Large intestine (tissue), 3 donors: ENCODE results near the gene ME3. TPM values are rescaled to one million over a fixed set of nuclear protein-coding genes. Genes with fewer than 3 reads are reported as not detected.

Experiments
- DNase-seq, 2 donors: peaks; one replicate each; pipeline versions ENCODE4 v3.0.0 to v3.0.0-alpha.2; 2013
- H3K27ac ChIP-seq: one replicate; pipeline ENCODE4 v1.5.1; 2013; ENCODE audit warnings: low read length
- H3K27me3 ChIP-seq: 2 replicates; pipeline ENCODE4 v1.6.1; 2013; ENCODE audit warnings: low read length; ENCODE audit not compliant: control insufficient read depth, insufficient read depth
- H3K36me3 ChIP-seq: 2 replicates; pipeline ENCODE4 v1.6.1; 2013; ENCODE audit warnings: low read length; ENCODE audit not compliant: control insufficient read depth, insufficient read depth
- H3K4me1 ChIP-seq: one replicate; pipeline ENCODE4 v1.6.1; 2013; ENCODE audit warnings: low read length; ENCODE audit not compliant: control insufficient read depth, insufficient read depth
- H3K4me3 ChIP-seq: one replicate; pipeline ENCODE4 v1.5.1; 2013; ENCODE audit warnings: low read length
- H3K9me3 ChIP-seq: one replicate; pipeline ENCODE4 v1.6.1; 2013; ENCODE audit warnings: mild to moderate bottlenecking, low read depth, low read length, moderate library complexity; ENCODE audit not compliant: control insufficient read depth
- WGBS: methylation state at CpG from one replicate; pipeline ENCODE4 v1.1.5; 2013; ENCODE audit warnings: low lambda C conversion rate; ENCODE audit not compliant: insufficient coverage; 5-methylcytosine and 5-hydroxymethylcytosine counted together
- polyA plus RNA-seq: library from polyadenylated mRNA; unstranded; fragments of 120-200 nt; gene quantifications from one replicate; pipeline ENCODE4 v1.2.1, GENCODE V29; 2013

Gene ME3
- polyA plus RNA-seq, 1 donor, result 25.0 TPM

DNA sequence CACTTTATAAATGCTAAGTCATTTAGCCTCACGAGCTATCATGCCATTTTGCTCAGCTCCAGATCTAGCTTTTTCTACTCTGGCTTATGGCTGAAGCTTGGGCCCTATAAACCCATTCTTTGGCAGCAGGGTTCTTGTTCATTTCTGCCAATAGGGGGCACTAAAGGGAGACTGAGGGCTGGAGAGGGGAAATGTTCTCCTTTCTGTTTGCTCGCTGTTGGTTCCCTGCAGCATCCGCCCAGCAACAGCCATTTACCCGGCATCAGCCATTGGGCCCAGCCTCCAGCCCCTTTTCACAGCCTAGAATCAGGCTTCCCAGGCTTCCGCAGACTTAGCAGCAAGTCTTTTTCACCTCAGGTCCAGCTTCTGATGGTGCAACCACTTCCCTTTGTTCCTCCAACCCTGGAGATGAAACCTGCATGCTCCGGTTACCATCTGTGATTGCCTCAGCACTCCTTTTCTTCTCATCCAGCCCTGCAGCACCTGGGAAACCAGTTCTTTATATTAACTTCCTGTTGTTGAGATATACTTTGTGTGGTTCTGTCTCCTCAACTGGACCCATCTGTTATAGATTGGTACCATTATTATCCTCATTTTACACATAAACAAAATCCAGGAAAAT, 4.2 kb upstream of the ME3 start:
- no peaks in the 10 kb centered on the region for H3K27me3 ChIP-seq
- DNase-seq, result no peak
- no peak overlapping the region for H3K27ac ChIP-seq
- no peaks in the 10 kb centered on the region for H3K36me3 ChIP-seq
- no peaks in the 10 kb centered on the region for H3K4me1 ChIP-seq
- 100% methylated on average over 1 of the region's 6 CpGs for WGBS
- no peaks in the 10 kb centered on the region for H3K9me3 ChIP-seq
- no peak overlapping the region for H3K4me3 ChIP-seq

DNA sequence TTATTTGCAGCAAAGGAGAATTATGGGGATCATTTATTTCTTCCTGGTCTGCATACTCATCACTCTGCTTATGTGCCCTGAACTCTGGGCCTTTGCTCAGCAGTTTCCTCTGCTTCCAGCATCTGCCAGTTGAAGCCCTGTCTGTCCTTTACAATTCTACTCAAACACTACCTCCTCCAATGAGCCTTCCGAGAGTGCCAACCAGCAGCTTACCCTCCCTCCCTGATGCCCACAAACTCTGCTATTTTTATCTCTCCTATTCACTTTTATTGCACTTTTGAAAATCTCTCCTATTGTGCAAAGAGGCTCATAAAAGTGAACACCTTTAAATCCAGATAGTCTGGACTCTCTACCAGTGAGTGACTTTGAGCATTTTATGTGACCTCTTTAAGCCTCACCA, 3.6 kb upstream of the ME3 start:
- Histone ChIP-seq H3K27ac (no peak overlapping the region), H3K4me1 (no peaks in the 10 kb centered on the region), H3K4me3 (no peak overlapping the region), H3K36me3 (no peaks in the 10 kb centered on the region), H3K9me3 (no peaks in the 10 kb centered on the region), H3K27me3 (no peaks in the 10 kb centered on the region)
- peak in 1 of 2 donors; percentile 23 for DNase-seq
- no CpG with 5 or more reads among the region's 1 CpG for WGBS

GRCh38 chr11:86675017-86675416, 2.6 kb upstream of the ME3 start:
- no peak overlapping the region for H3K4me3 ChIP-seq
- DNase-seq, result no peak
- H3K27me3 ChIP-seq, result no peaks in the 10 kb centered on the region
- WGBS, result no CpG with 5 or more reads among the region's 2 CpGs
- H3K36me3 ChIP-seq, result no peaks in the 10 kb centered on the region
- no peaks in the 10 kb centered on the region for H3K4me1 ChIP-seq
- no peaks in the 10 kb centered on the region for H3K9me3 ChIP-seq
- no peak overlapping the region for H3K27ac ChIP-seq

GRCh38 chr11:86673872-86674750, 1.7 kb upstream of the ME3 start:
- 78% methylated on average over 4 of the region's 6 CpGs for WGBS
- Histone ChIP-seq H3K27ac (no peak overlapping the region), H3K4me1 (no peaks in the 10 kb centered on the region), H3K4me3 (no peak overlapping the region), H3K9me3 (no peaks in the 10 kb centered on the region), H3K27me3 (no peaks in the 10 kb centered on the region), H3K36me3 (no peaks in the 10 kb centered on the region)
- DNase-seq, result no peak

- Histone ChIP-seq H3K4me1 (no peaks in the 10 kb centered on the region), H3K27ac (no peak overlapping the region), H3K27me3 (no peaks in the 10 kb centered on the region), H3K9me3 (no peaks in the 10 kb centered on the region), H3K36me3 (no peaks in the 10 kb centered on the region), H3K4me3 (no peak overlapping the region)
- no peak for DNase-seq
- WGBS, result no CpG with 5 or more reads among the region's 8 CpGs
These were observed 833 bp upstream of the ME3 start for GRCh38 chr11:86673055-86673843.

- Histone ChIP-seq H3K4me3 (peak overlapping the region; percentile 87), H3K27me3 (no peaks in the 10 kb centered on the region), H3K9me3 (no peaks in the 10 kb centered on the region), H3K4me1 (no peaks in the 10 kb centered on the region), H3K27ac (peak overlapping the region; percentile 76), H3K36me3 (no peaks in the 10 kb centered on the region)
- WGBS, result no CpG with 5 or more reads among the region's 33 CpGs
- no peak for DNase-seq
These were observed 847 bp downstream of the ME3 start for GRCh38 chr11:86671531-86672006.

- WGBS, result 71% methylated on average over 1 of the region's 3 CpGs
- Histone ChIP-seq H3K36me3 (no peaks in the 10 kb centered on the region), H3K27me3 (no peaks in the 10 kb centered on the region), H3K9me3 (no peaks in the 10 kb centered on the region), H3K27ac (no peak overlapping the region), H3K4me1 (no peaks in the 10 kb centered on the region), H3K4me3 (peak overlapping the region; percentile 87)
- DNase-seq, result no peak
These were observed 1.5 kb downstream of the ME3 start for GRCh38 chr11:86670911-86671310.

DNA sequence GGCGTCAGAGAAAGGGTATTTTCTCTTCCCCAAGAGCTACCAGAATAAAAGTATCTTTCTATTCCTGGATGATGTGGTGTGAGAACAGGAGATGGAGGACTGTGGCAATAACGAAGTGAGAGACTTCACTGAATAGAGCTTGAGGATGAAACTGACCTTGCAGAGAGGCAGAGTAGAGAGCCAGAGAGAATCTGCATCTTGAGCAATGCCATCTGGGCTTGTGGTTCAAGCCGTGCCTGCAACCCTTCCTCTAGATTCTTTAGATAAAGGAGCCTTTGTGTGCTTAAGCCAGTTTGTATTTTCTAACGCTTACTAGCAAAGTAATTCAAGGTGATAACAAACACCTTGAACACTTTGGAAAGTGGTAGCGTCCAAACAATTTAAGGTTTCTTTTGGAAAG, 2.2 kb downstream of the ME3 start:
- Histone ChIP-seq H3K4me3 (no peak overlapping the region), H3K9me3 (no peaks in the 10 kb centered on the region), H3K27me3 (no peaks in the 10 kb centered on the region), H3K4me1 (no peaks in the 10 kb centered on the region), H3K27ac (no peak overlapping the region), H3K36me3 (no peaks in the 10 kb centered on the region)
- DNase-seq, result no peak
- WGBS, result 100% methylated on average over 1 of the region's 5 CpGs

- peaks cover 6% of the 10 kb centered on the region for H3K4me1 ChIP-seq
- no peak overlapping the region for H3K4me3 ChIP-seq
- DNase-seq, result no peak
- no peaks in the 10 kb centered on the region for H3K27me3 ChIP-seq
- no peaks in the 10 kb centered on the region for H3K36me3 ChIP-seq
- H3K9me3 ChIP-seq, result no peaks in the 10 kb centered on the region
- WGBS, result no CpG with 5 or more reads among the region's 7 CpGs
- no peak overlapping the region for H3K27ac ChIP-seq
These were observed 3.0 kb downstream of the ME3 start for GRCh38 chr11:86669424-86669823.

DNA sequence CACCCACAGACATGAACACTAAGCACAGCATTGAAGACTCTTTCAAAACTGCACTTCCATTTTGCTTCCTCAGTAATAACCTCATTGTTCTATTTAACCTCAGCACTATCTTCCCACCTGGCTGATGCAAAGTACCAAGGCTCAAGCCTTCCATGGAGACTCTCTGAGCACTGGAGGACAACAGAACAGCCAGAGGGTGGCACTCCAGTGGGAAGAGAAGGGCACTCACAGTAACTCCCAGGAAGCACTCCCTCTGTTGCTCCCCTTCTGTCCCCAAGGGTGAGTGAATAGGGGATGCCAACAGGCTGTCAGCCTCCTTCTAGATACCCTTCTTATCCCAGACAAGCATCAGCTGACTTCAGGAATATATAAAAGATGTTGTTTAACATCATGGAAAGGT, 3.5 kb downstream of the ME3 start:
- Histone ChIP-seq H3K4me3 (no peak overlapping the region), H3K4me1 (peaks cover 8% of the 10 kb centered on the region)
- no peak for DNase-seq

More for the DNA sequence above, 3.5 kb downstream of the ME3 start:
- H3K36me3 ChIP-seq, result no peaks in the 10 kb centered on the region
- no peak overlapping the region for H3K27ac ChIP-seq
- no peaks in the 10 kb centered on the region for H3K9me3 ChIP-seq
- no peaks in the 10 kb centered on the region for H3K27me3 ChIP-seq
